NAMALWA (cell line): ENCODE data around the gene MAST1.
"Not testable (repeated sequence)": the region's sequence is repeated elsewhere in the genome, so short reads cannot be mapped to it uniquely, and the experiment has no call there.

Experiments used
- DNase-seq: peaks from one replicate; pipeline ENCODE4 v3.0.0-alpha.2; 2015; ENCODE audit warnings: low spot score

MAST1 gene

GRCh38 chr19:12801466-12802266 is 36.6 kb upstream of the MAST1 start, which contains the start of the genes PRDX2 and THSD8:
Gene PRDX2 (minus strand): TSS chr19:12801800. CDS start chr19:12801261, 539 bp downstream.
Gene THSD8 (plus strand): TSS chr19:12802069. CDS start chr19:12802072, 3 bp downstream.
- peak; percentile 73 for DNase-seq

DNA sequence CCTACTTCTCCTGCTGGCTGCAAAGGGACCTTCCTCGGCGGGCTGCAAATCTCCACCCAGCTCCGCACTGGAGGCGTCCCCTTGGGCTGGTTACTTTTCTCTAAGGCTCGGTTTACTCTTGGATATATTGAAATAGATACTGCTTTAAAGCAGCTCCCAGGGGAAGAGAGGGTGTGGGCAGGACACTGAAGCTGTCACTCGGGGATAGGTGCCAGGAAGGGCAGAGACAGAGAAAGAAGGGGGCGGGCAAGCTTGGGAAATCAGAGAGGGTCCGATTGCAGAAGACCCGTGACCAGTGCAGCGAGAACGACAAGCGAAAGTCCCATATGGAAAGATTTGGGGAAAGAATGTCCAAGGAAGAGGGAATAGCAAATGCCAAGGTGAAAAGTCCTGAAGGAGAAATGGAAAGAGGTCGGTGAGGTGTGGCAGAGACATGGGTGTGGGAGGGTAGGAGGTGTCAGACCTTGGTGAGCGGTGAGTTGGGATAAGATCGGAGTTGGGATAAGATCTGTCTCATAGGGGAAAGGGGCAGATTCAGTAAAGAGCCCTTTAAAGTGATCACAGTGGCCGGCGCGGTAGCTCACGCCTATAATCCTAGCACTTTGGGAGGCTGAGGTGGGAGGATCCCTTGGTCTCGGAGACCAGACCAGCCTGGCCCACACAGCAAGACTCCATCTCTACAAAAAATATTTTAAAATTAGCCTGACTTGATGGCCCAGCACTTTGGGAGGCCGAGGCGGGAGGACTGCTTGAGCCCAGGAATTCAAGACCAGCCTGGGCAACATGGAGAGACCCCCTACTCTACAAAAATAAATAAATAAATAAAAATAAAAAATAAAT is 35.8 kb upstream of the MAST1 start:
- DNase-seq = no peak

- DNase-seq = no peak
These were observed 34.3 kb upstream of the MAST1 start for GRCh38 chr19:12804051-12804450.

GRCh38 chr19:12806242-12807081 is 31.9 kb upstream of the MAST1 start, which contains the start of gene RNASEH2A:
Gene RNASEH2A (plus strand): TSS chr19:12806584. CDS start chr19:12806674, 90 bp downstream.
- peak; percentile 92 for DNase-seq

DNA sequence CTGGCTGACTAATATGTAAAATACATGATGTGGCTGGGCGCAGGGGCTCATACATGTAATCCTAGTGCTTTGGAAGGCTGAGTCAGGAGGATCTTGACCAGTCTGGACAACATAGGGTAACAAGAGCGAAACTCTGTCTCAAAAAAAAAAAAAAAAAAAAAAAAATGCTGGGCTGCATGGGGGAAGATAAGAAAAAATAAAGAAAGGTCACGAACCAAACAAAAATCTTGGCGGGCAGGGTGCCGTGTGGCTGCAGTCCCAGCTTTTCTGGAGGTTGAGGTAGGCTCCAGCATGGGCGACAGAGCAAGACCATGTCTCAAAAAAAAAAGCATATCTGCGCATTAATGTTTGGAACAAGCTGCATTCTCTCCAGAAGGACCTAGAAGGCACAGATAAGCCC is 23.2 kb upstream of the MAST1 start:
- DNase-seq = no peak

DNA sequence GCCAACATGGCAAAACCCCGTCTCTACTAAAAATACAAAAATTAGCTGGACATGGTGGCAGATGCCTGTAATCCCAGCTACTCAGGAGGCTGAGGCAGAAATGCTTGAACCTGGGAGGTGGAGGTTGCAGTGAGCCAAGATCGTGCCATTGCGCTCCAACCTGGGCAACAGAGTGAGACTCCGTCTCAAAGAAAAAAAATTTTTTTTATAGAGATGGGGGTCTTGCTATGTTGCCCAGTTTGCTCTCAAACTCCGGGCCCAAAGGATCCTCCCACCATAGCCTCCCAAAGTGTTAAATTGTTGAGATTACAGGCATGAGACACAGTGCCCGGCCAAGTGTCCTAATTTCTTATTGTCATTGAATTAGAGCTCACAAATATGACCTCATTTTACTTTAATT is 21.1 kb upstream of the MAST1 start:
- not testable (repeated sequence) for DNase-seq

GRCh38 chr19:12817810-12818209 is 20.5 kb upstream of the MAST1 start:
- DNase-seq = not testable (repeated sequence)

GRCh38 chr19:12821761-12822160 is 16.6 kb upstream of the MAST1 start:
- DNase-seq = peak; percentile 28

DNA sequence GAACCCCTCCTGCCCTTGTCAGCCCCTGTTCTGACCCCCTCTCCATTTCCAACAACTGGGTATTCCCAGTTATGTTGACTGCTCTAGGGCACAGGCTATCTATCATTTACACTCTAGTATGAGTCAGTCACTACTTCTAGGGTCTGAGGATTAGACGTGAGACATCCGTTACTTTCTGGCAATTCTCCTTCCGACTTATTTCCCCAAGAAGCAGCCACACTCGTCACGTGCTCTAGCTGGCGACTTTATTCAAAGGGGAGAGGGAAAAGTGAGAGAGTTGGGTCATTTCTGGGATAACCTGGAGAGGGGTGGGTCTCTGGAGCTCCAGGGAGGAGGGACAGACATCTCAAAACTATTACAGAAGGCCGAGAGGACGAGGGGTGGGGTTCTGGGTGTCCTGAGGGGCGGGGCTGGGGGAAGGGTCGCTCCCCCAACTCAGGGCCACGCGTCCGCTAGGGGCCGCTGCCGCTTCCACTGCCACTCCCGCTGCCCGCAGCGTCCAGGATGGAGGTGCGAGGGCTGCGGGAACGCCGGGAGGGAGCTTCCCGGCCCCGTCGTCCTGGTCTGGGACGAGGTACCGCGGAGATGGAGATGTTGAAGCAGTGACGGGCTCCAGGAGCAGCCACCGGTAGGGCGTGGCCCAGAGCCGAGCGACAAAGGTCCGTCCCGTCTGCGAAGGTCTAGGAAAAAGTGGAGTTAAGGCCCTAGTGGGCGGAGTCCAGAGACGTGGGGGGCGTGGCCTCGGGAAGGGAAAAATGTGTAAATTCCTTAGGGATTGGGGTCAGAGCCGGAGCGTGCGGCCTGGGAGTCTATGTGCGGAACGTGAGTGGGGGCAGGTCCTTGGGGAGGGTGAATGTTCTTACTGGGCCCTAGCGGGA is 12.8 kb upstream of the MAST1 start:
- no peak for DNase-seq

- peak; percentile 76 for DNase-seq
These were observed 9.8 kb upstream of the MAST1 start for GRCh38 chr19:12828494-12828893.

DNA sequence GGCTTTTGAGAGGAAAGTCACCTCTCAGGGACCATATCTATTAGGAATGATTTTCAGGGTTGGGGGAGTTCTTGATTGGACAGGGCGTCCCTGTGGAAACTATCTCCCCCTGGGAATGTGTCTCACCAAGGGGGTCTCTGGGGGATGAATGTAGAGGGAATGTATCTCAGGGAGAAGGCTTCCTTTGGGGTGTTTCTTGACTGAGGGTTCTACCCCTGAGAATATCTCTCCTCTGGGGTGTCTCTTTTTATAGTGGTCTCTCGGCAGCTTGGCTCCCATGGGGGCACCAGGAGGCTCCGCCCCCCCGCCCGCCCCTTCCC is 4.9 kb upstream of the MAST1 start:
- DNase-seq = no peak

- DNase-seq = peak; percentile 58
These were observed 4.4 kb upstream of the MAST1 start for GRCh38 chr19:12833738-12834565.

DNA sequence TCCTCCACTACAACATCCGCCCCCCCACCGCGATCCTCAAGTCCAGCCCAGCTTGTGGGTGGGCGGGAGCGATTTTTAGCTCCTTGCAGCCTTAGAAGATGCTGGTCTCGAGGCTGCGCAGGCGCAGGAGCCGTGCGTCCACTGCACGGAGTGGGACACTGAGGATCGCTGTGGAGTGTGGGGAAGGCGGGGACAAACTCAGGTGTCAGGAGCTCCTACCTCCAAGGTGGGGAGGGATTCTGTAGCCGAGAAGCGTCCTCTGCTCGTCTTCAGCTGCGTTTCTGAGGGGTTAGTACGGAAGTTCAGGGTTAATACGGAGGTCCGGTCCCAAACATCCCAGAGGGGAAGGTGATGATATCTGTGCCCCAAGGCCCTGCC is 3.8 kb upstream of the MAST1 start, which contains the start of gene RTBDN:
TSS of gene RTBDN (minus strand) at position 14 of the 378 bp plus-strand sequence. CDS start 4,600 bp downstream, outside the sequence.
- no peak for DNase-seq

DNA sequence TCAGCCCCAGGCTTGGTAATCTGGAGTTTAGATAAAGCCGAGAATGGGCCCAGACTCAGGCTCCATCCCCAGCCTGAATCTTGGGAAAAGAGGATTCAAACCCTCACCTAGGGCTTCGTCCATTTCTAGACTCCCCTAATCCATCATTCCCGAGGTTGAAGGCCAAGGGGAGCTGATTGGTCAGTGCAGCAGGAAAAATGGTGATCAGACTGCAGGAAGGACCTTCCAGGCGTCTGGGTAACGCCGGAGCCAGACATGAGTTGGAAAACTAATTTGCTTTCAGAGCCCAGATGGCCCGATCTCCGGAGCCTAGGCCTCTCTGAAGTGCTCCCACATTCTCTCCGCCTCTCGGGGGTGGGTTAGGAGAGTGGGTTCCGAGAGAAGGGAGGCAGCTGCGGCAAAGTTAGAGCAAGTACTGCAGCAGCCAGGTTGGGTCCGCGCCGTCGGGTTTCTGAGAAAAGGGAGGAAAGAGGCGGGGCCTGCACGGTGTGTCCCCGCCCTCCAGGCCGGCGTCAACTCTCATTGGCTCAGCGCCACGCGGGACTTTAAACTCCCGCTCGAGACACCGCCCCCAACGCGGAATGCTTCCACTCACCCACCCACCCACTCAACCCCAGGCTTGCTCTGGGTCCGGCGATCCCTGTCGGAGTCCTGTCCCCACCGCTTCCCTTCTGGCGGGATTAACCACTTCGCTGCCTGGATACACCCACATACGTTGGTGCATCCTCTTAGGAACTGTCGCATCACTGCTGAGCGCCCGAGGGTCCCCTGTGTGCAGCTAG is 3.1 kb upstream of the MAST1 start:
- peak; percentile 79 for DNase-seq

DNA sequence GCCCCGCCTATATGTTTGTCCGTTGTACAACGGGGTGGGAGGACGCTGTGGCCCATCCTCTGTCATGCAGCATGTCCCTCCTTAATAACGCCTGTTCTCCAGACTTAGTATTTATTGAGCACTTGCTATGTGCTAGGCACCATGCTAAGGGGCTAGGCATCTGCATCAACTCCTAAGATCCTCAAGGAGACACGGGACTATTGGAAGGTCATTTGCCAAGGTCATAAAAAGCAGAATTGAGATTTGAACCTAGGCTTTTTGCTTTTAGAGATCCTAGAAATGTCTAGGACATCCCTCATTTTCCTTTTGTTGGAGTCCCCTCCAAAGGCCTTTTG is 1.8 kb upstream of the MAST1 start:
- no peak for DNase-seq

- DNase-seq = no peak
These were observed 1.1 kb upstream of the MAST1 start for GRCh38 chr19:12837225-12837624.

- DNase-seq = peak; percentile 78
These were observed 806 bp downstream of the MAST1 start for GRCh38 chr19:12838886-12839756.
